HG03039 (cell line): ENCODE measurements around the gene MAN1A1.
A peak's percentile ranks its signal among the peaks of the same experiment; 100 is the strongest.

Experiments used
- ATAC-seq: cut with Tn5 transposase; IDR thresholded peaks from one replicate; pipeline ENCODE4 v1.9.1; 2021; ENCODE audit warnings: mild to moderate bottlenecking, moderate library complexity; ENCODE audit not compliant: unreplicated experiment

The MAN1A1 gene

DNA sequence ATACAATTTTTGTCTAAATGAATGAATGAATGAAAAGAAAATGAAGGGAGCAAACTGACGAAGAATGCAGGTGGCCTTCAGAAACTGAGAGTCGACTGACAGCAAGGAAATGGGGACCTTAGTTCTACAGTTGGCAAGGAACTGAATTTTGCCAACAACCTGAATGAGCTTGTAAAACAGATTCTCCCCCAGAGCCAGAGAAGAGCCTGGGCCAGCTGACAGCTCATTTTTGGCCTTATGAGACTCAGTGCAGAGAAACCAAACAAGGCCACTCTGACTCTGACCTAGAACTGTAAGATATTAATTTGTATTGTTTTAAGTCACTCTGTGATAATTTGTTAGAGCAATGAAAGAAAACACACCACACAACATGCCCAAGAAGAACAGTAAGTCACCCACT lies 21.8 kb downstream of the MAN1A1 start:
- ATAC-seq = no peak

DNA sequence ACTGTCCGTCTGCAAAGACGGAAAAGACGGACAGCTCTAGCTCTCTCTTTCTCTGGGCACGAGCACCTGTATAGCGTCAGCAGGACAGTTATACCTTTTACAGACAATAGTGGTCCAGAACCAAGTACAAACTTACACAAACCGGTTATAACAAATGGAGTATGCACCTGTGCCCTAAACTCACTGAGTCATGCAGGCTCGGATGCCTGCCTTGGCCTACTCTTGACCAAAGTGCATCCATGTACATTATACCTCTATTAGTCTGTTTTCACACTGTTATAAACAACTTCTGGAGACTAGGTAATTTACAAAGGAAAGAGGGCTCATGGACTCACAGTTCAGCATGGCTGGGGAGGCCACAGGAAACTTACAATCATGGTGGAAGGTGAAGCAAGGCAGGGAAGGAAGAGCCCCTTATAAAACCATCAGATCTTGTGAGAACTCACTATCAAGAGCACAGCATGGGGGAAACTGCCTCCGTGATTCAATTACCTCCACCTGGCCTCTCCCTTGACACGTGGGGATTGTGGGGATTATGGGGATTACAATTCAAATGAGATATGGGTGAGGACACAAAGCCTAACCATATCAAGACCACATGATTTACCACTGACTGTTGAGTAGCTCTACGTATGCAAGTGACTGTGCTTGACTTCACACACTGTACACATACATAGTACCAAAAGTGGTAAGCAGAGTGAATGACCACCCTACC lies 23.1 kb downstream of the MAN1A1 start:
- ATAC-seq = no peak

DNA sequence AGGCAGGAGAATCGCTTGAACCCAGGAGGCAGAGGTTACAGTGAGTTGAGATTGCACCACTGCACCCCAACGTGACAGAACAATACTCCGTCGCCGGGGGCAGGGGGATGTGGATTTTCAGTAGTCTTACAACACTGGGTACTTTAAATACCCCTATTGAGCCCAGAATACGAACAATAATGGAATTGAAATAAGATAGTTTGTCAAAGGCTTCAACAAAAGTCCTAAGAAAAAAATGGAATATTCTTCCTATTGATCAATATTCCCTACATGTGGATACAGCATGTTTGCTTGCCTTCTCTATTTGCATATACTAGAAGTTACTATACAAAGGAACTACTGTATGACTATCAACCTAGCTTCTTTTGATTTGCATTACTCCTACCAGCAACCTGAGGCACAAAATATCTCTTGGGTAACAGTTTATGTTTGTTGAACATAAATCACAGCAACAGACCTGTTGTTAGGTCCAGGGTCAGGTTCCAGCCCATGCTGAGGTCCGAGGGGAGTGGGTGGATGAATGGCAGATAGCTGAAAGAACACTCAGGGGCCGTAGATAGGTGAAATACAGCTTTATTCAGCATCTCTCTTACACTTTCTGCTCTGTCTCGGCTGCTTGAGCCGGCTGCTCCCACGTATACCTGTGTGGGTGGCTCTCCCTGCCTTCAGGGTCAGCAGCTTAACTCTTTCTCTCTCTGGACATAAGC lies 23.8 kb downstream of the MAN1A1 start:
- no peak for ATAC-seq

DNA sequence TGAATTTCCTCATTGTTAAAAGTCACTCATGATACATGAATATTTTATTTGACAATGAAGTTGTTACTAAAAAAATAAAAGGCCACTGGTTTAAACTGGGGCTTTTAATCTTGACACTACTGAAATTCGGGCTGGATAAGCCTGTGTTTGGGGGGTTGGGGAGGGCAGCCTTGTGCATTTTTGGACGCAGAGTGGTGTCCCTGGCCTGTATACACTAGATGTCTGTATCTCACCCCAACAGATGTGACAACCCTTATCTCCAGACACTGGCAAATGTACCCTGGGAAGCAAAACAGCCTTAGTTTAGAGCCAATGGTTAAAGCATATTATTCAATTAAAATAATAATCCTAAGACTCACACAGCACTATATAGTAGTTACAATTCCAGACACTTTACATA lies 24.8 kb downstream of the MAN1A1 start:
- no peak for ATAC-seq

DNA sequence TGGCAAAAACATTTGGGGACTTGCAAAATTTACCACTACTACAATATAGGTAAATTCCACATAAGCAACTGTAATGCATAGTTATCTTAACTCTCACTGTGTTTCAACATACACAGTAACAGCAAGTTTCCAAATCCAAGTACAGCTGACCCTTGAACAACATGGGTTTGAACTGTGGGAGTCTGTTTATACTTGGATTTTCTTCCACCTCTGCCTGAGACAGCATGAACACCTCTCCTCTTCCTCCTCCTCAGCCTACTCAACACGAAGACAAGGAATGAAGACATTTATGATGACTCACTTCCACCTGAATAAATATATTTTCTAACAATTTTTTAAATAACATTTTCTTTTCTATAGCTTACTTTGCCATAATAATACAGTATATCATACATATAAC lies 25.6 kb downstream of the MAN1A1 start:
- ATAC-seq = no peak

DNA sequence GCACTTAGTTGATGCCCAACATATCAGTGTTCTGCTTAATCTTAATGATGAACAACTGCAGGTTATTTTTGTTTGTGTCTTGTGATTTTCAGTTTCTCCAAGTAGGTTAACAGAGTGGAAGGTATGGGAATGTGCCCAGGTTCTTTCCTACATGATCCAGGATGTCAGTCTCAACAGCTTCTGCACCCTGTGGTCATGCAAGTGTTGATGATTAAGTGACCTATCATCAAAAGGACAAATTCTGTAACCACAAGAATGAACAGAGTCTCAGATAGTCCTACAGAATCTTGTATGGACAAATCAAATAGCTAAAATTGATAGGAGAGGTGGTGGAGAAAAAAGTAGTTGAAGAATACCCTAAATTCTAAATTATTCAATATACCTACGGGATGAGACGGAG lies 26.1 kb downstream of the MAN1A1 start:
- ATAC-seq = no peak

DNA sequence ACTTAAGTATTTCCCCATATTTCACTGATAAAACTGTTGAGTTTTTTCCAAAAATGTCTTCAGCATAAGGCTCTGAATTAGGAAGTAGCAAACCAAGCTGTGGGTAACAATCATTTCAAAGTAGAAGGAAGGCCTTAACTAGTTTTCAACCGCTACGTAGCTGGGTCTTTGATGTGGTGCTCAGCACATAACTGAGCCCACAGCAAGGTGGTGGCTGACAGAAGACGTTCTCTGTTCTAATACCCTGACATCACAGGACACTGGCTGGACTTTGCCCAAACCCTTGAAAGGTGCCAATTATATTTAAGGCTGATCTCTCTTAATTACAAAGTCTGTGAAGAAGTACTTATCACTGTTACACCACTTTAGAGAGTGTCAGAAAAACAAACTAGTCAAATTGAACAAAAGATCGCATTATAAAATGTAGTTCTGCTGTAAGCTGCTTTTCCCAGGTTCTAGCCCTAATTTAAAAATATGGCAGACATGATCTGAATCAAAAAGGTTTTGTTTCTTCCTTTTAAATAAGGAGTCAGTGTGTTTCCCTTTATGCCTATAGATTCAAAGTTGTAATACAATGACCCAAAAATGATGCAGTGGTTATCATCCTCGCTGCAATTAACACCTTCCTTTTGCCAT lies 26.7 kb downstream of the MAN1A1 start:
- no peak for ATAC-seq

DNA sequence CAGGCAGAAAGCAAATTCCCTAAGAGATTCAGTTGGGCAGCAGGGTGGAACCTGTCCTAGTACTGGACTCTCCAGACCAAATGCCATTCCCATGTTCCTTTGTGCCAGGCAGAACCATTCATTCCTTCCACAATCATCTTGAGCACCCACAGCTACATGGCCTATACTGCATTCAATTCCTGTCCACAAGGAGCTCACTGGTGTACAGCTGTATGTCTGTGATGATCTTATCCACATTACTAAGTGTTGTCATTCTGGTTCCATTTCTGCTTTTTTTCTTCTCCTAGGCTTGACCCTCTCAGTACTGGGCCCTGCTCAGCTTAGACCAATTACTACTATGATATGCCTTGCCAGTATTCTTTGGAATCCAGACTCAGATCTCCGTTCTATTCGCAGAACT lies 27.5 kb downstream of the MAN1A1 start:
- no peak for ATAC-seq

DNA sequence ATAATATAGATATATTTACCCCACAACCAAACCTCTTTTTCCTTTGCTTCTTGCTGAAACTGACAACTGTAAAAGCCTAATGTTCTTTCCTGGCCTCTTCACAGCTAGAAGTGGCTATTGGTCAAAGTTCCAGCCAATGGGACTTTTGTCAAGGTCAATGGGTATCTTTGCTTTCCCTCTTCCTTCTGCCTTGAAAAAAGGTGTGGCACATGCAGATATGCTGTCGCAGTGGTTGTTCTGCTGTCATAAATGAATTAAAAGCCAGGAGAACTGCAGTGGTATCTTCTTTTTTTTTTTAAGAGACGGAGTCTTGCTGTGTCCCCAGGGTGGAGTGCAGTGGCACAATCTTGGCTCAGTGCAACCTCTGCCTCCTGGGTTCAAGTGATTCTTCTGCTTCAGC lies 29.9 kb downstream of the MAN1A1 start:
- ATAC-seq = no peak

DNA sequence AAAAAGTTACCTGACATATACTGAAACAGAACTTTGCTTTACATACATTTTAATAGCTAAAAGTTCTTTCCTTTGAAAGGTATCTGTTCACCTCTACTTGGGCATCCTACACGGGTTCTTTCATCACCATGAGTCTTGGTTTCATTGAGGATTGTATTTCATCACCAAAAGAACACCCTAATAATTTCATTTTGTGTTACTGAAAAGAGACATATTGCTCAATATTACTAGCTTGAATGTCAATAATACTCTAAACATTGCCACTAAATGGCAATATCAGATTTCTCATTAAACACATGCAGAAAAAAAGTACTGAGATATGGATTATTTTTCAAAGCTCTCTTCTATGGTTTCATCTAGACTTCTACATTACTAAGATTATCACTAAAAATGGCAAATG lies 30.8 kb downstream of the MAN1A1 start:
- ATAC-seq = no peak

DNA sequence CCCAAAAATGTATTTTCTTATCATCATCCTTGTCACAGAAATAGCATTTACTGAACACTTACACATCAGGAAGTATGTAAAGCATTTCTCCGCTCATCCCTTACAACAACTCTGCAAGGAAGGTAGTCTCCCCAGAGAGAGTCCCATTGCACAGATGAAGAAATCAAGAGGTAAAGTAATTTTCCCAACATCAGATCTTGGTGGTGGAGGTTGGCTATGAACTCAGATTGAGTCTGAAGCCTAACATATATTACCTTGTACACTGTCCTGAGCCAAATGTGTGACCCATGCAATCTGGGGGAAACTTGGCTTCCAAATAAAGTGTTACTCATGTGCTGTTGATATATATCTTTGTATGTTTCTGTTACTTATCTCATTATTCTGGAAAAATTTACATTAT lies 31.4 kb downstream of the MAN1A1 start:
- no peak for ATAC-seq

DNA sequence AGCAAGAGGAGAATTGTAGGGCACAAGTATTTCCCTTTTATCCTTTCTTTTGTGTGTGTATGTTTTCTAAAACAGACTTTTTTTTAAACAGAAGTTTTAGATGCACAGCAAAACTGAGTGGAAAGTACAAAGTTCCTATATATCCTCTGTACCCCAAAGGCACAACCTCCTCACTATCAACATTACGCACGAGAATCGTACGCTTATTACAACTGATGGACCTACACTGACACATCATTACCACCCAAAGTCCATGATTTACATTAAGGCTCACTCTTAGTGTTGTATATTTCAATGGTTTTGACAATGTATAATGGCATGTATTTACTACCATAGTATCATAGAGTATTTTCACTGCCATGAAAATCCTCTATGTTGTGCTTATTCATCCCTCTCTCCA lies 32.6 kb downstream of the MAN1A1 start:
- ATAC-seq = no peak

DNA sequence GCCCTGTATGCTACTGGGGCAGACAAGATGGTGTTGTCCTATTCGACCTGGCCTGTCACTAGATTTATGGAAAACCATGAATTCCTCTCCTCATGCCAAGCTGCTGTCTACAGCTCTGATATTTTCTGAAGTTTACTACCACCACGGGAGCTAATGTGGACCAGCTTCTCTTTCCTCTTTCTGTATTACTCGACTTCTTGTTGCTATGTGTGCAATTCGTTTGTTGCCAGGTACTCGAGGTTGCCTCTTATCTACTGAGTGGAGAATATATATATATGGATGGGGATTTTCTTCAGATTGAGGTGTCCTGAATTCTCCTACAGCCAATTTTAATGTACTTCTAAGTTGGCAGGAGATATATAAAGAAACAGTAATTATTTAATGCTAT lies 34.7 kb downstream of the MAN1A1 start:
- ATAC-seq = peak; percentile 39

DNA sequence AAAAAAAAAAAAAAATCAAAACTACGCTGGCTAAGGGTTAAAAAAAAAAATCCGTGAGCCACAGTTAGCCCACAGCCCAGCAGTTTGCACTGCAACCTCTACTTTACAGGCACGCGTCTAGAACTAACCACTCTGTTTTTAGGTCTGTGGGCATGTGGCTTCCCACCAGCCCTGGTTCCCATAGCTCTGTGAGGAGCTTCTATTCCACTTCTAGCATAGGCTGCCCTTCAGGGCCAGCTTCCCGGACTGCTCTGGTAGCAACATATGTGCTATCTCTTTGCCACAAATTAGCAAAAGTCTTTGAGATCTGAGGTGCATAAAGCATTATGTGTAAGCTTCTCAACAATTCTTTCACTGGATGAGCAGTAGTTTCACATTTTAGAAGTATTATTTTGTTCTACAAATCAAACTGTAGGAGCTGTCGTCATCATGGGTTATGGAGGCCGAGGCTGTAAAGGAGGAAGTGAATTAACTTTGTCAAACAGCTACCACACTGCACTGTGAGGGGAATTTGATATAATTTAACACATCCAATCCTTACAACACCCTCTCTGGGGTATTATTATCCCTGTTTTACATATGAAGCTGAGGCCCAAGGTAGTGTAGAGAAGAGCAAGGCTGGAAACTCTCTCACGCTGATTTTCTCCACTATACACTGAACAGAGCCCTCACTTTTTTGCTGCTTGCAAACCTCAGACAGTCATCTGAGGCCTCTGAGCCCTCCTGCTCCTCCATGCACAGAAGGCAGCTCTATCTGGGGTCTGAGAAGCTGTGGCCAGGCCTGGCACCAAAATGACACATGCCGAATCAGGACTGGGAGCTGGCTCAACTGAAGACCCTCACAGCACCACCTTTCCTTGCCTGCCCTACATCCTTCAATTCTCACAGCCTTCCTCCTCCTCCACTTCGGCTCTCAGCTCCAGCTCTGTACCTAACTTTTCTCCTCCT lies 35.4 kb downstream of the MAN1A1 start:
- ATAC-seq = peak; percentile 61

DNA sequence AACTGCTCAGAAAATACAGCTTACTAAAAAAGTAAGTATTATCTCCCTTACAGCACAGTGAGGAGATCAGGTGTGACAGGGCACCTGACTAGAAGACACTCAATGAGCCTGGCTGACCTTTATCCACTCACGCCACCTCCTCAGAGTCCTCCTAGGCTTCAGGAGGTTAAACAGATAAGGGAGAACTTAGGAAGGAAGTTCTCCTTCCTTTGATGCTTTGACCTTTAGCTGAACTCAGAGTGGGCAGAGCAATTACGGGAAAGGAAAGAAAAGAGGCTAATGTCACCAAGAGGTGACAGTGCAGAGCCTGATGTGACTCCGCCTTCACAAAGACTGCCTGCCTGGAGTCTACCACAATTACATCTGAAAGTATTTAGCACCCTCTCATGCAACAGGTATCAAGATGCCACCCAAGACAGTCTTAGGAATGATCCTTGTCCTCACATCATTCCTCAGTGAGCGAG lies 36.7 kb downstream of the MAN1A1 start:
- peak; percentile 35 for ATAC-seq

DNA sequence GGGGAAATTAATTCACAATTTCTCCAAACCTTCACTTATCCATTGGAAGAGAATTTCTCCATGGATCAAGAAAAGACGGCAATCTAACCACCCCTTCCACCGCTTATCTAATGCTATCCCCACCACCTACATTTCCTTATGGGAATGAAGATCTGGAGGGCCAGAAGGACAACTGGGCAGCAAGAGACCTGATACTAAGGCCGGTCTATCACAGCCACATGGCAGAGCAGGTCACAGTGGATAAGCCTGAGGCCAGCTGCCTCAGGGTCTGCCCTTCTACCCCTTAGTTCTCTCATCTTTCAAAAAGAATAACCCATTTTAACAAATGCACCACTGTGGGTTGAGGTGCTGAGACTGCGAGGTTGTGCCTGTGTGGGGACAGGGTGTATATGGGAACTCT lies 37.1 kb downstream of the MAN1A1 start:
- ATAC-seq = no peak

DNA sequence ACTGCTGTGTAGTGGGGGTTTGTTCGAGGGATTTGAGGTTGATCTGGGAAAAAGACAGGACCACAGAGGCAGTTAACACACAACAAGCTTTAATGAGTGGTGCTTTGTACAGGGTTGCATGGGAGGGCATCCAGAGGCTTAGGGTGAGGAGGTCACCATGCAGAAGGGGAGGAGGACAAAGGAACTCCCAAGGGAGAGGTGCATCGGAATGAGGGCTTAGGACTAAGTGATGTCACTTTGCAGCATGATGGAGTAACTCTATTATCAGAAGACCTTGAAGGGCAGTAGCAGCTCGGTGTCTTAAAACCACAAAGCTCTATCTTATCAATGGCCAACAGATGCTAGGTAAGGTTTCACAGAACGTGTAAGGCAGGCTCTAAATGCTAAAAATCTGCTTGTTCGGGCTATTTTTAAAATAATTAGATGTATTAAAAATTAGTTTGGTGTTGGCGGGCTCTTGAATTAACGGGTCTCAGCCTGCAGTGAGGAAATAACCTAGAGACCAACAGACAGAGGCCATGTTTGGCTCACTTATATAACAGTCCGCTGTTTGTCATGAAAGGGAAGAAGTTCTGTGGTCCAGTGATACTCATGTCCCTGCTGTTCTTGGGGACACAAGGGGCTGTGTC lies 37.9 kb downstream of the MAN1A1 start:
- ATAC-seq = no peak

DNA sequence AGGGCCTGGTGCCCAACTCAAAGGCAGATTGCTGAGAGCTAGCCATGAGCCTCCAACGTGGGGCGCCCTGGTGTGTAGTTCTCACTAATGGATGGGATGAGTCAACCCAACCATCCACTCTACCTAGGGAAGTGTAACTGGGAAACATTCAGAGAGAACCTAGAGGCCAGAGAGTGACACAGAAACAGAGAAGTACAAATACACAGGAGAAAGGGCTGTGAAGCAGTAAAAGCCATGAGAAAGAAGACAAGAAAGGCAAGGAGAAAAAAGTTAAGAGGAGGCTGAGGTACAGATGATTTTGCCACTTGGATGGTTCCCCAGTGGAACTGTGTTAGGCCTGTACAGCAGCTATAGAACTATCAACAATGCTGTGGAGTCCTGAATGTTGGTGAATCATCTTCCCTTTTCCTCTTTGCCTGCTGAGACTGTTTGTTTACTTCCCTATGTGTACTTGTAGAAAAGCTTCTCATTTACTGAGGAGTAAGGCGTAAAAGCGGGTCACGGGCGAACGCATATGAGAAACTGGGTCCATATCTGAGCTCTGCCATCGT lies 39.0 kb downstream of the MAN1A1 start:
- no peak for ATAC-seq

DNA sequence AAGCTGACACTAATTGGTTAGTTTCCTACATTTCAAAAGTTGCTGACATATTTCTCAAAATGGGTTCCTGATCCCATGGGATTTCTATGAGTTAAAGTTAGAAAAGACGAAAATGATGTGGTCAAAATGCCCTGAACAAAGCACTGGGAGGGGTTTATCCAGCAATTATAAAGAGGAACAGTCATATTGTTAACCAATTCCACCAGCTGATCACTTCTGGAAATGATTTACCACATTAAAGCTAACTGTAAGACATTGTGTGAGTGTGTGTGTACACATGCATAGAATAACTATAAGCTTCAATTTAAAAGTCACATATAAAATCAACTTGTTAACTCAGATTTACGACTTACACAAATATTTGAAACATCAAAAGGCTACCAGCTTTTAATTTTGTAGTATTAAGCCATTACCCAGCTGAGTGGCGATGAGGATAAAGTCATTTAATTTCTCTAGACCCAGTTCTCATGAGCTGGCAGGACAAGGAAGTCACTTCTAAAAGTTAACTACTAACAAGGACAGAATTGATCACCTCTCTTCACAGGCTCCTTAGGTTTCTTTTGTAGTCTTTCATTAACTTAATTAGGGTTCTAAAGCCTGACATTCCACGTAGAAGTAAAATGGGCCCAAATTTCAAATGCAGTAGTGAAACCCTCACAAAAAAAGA lies 40.4 kb downstream of the MAN1A1 start:
- no peak for ATAC-seq

DNA sequence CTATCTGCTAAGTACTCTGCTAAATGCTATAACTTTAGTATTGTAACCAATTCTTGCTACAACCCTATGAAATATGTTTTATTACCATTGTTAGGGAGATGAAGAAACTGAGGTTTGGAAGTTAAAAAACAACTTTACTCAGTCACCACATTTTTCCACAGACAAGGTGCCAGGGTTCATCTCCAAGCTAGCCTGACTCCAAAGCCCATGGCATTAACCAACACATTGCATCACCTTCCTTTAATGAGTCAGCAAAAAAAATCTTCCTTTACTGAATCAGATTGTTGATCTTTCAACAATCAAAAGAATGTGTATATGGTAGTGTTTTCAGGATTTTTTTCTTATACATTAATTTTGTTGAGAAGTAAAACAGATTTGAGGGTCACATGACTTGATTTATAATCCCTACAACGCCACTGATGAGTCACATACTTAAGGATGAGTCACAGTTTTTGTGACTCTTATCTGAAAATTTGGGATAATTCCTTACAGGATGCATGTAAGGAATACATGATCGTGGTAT lies 41.5 kb downstream of the MAN1A1 start:
- no peak for ATAC-seq
